H9 (cell line): ENCODE data around the gene SLC22A12. TPM values are rescaled to one million over a fixed set of nuclear protein-coding genes. Genes with fewer than 3 reads are reported as not detected.

Experiments
- DNase-seq: peaks from one replicate; pipeline ENCODE4 v3.0.0-alpha.2; 2017
- H2AFZ ChIP-seq: one replicate; pipeline ENCODE4 v1.6.1; 2013; ENCODE audit warnings: mild to moderate bottlenecking, low read length, control low read depth, moderate library complexity
- H2AK5ac ChIP-seq: 2 replicates; pipeline ENCODE4 v1.6.1; 2013; ENCODE audit warnings: low read length, control low read depth, mixed read lengths; ENCODE audit not compliant: insufficient read length
- H2BK120ac ChIP-seq: one replicate; pipeline ENCODE4 v1.6.1; 2013; ENCODE audit warnings: low read depth, mild to moderate bottlenecking, low read length, control low read depth, inconsistent platforms; ENCODE audit not compliant: poor library complexity, severe bottlenecking
- H2BK12ac ChIP-seq: 2 replicates; pipeline ENCODE4 v1.6.1; 2013; ENCODE audit warnings: low read length, control low read depth, mixed read lengths, low read depth; ENCODE audit not compliant: insufficient read length
- H2BK15ac ChIP-seq: 2 replicates; pipeline ENCODE4 v1.6.1; 2013; ENCODE audit warnings: low read depth, low read length, control low read depth
- H2BK20ac ChIP-seq: one replicate; pipeline ENCODE4 v1.6.1; 2013; ENCODE audit warnings: low read depth, mild to moderate bottlenecking, low read length, control low read depth, inconsistent platforms; ENCODE audit not compliant: poor library complexity, severe bottlenecking
- H2BK5ac ChIP-seq: 2 replicates; pipeline ENCODE4 v1.6.1; 2013; ENCODE audit warnings: low read length, control low read depth, mixed read lengths; ENCODE audit not compliant: insufficient read length
- H3K14ac ChIP-seq: 2 replicates; pipeline ENCODE4 v1.6.1; 2013; ENCODE audit warnings: low read length, control low read depth; ENCODE audit not compliant: insufficient read depth
- H3K18ac ChIP-seq: 2 replicates; pipeline ENCODE4 v1.6.1; 2013; ENCODE audit warnings: low read depth, mild to moderate bottlenecking, mixed read lengths, low read length, control low read depth; ENCODE audit not compliant: insufficient read length
- H3K23ac ChIP-seq: 2 replicates; pipeline ENCODE4 v1.6.1; 2013; ENCODE audit warnings: low read length, control low read depth, mixed read lengths, low read depth; ENCODE audit not compliant: insufficient read length
- H3K23me2 ChIP-seq: 2 replicates; pipeline ENCODE4 v1.6.1; 2013; ENCODE audit warnings: low read depth, mild to moderate bottlenecking, mixed read lengths, low read length, control low read depth; ENCODE audit not compliant: insufficient read length, poor library complexity, severe bottlenecking
- H3K27ac ChIP-seq: 2 replicates; pipeline ENCODE4 v1.5.1; 2013; ENCODE audit warnings: low read length, control low read depth, mixed read lengths, low read depth; ENCODE audit not compliant: insufficient read length
- H3K27me3 ChIP-seq: 2 replicates; pipeline ENCODE4 v1.6.1; 2013; ENCODE audit warnings: low read length, control low read depth, inconsistent platforms; ENCODE audit not compliant: insufficient read depth
- H3K4ac ChIP-seq: 2 replicates; pipeline ENCODE4 v1.6.1; 2013; ENCODE audit warnings: low read depth, mild to moderate bottlenecking, control low read depth, inconsistent platforms, low read length, moderate library complexity
- H3K4me1 ChIP-seq: 2 replicates; pipeline ENCODE4 v1.6.1; 2013; ENCODE audit warnings: low read length, control low read depth, inconsistent platforms; ENCODE audit not compliant: insufficient read depth
- H3K4me2 ChIP-seq: 2 replicates; pipeline ENCODE4 v1.6.1; 2013; ENCODE audit warnings: low read length, control low read depth, mixed read lengths; ENCODE audit not compliant: insufficient read length, insufficient read depth
- H3K56ac ChIP-seq: 2 replicates; pipeline ENCODE4 v1.6.1; 2013; ENCODE audit warnings: low read depth, mild to moderate bottlenecking, mixed read lengths, low read length, control low read depth; ENCODE audit not compliant: insufficient read length
- H3K79me1 ChIP-seq: 2 replicates; pipeline ENCODE4 v1.6.1; 2013; ENCODE audit warnings: low read depth, mild to moderate bottlenecking, moderate library complexity, low read length, control low read depth, inconsistent platforms; ENCODE audit not compliant: insufficient read depth, poor library complexity, severe bottlenecking
- H3K79me2 ChIP-seq: 2 replicates; pipeline ENCODE4 v1.6.1; 2013; ENCODE audit warnings: low read length, control low read depth, inconsistent platforms; ENCODE audit not compliant: insufficient read depth
- H3K9ac ChIP-seq: 2 replicates; pipeline ENCODE4 v1.6.1; 2013; ENCODE audit warnings: low read length, control low read depth, mixed read lengths; ENCODE audit not compliant: insufficient read length; ENCODE audit errors: extremely low read depth
- H3K9me3 ChIP-seq: one replicate; pipeline ENCODE4 v1.6.1; 2013; ENCODE audit warnings: low read depth, low read length, inconsistent platforms; ENCODE audit not compliant: control insufficient read depth
- H3T11ph ChIP-seq: one replicate; pipeline ENCODE4 v1.6.1; 2013; ENCODE audit warnings: mild to moderate bottlenecking, low read length, control low read depth, inconsistent platforms
- H4K20me1 ChIP-seq: one replicate; pipeline ENCODE4 v1.6.1; 2013; ENCODE audit not compliant: control insufficient read depth, insufficient read length, insufficient read depth
- H4K5ac ChIP-seq: 2 replicates; pipeline ENCODE4 v1.6.1; 2013; ENCODE audit warnings: low read depth, mild to moderate bottlenecking, mixed read lengths, low read length, control low read depth; ENCODE audit not compliant: insufficient read length
- H4K8ac ChIP-seq: replicated peaks from 2 replicates; pipeline ENCODE4 v1.6.1; 2013; ENCODE audit warnings: low read length, control low read depth, mixed read lengths, low read depth; ENCODE audit not compliant: insufficient read length
- H4K91ac ChIP-seq: 2 replicates; pipeline ENCODE4 v1.6.1; 2013; ENCODE audit warnings: low read depth, mild to moderate bottlenecking, moderate library complexity, mixed read lengths, low read length, control low read depth; ENCODE audit not compliant: insufficient read length
- H3K27ac Mint-ChIP-seq, 3 experiments: 2 replicates in 2 of 3; 3 replicates in 1 of 3; pipeline ENCODE4 v1.8.0; 2020 to 2021; ENCODE audit warnings: mixed read lengths in 3 of 3, mild to moderate bottlenecking in 1 of 3, moderate library complexity in 1 of 3
- H3K27me3 Mint-ChIP-seq: 2 replicates; pipeline ENCODE4 v1.8.0; 2021; ENCODE audit warnings: low read depth, mild to moderate bottlenecking, moderate library complexity, mixed read lengths
- H3K36me3 Mint-ChIP-seq, 3 experiments: 2 replicates in 2 of 3; 3 replicates in 1 of 3; pipeline ENCODE4 v1.8.0; 2020 to 2021; ENCODE audit warnings: low read depth in 3 of 3, mixed read lengths in 3 of 3; ENCODE audit not compliant: insufficient read depth in 1 of 3
- H3K4me1 Mint-ChIP-seq, 2 experiments: 2 replicates each; pipeline ENCODE4 v1.8.0; 2020; ENCODE audit warnings: mixed read lengths in 2 of 2
- H3K4me3 Mint-ChIP-seq, 2 experiments: 2 replicates in 1 of 2; 3 replicates in 1 of 2; pipeline ENCODE4 v1.8.0; 2020 to 2021; ENCODE audit warnings: mild to moderate bottlenecking in 2 of 2, mixed read lengths in 2 of 2, moderate library complexity in 1 of 2
- H3K9me3 Mint-ChIP-seq, 2 experiments: 2 replicates in 1 of 2; 3 replicates in 1 of 2; pipeline ENCODE4 v1.8.0; 2020; ENCODE audit warnings: mild to moderate bottlenecking in 2 of 2, mixed read lengths in 2 of 2, moderate library complexity in 1 of 2
- CTCF ChIP-seq: fragments of 200-600 bp; sonication (generic); conservative IDR thresholded peaks from 3 replicates; pipeline ENCODE4 v1.8.0; 2021; ENCODE audit warnings: antibody characterized with exemption, mild to moderate bottlenecking
- WGBS: extraction: QIAGEN DNeasy Blood & Tissue Kit; methylation state at CpG from one replicate; pipeline ENCODE4 v1.1.7; 2013; ENCODE audit warnings: missing lambda C conversion rate, low lambda C conversion rate, mixed read lengths; ENCODE audit not compliant: insufficient read length; ENCODE audit errors: extremely low coverage; 5-methylcytosine and 5-hydroxymethylcytosine counted together
- total RNA-seq: library from RNA; stranded (reverse); gene quantifications from 2 replicates; pipeline ENCODE4 v1.2.1, GENCODE V29; 2021

The SLC22A12 gene
- total RNA-seq, 1 experiment from 2014 or later: not detected

- Histone ChIP-seq H3K79me1 (no peaks in the 10 kb centered on the region), H2BK15ac (no peak overlapping the region), H3K56ac (no peak overlapping the region), H2BK120ac (no peak overlapping the region), H2BK20ac (no peak overlapping the region), H2BK5ac (no peak overlapping the region), H4K5ac (no peak overlapping the region), H2AK5ac (no peak overlapping the region), H3K9ac (no peak overlapping the region), H4K20me1 (no peaks in the 10 kb centered on the region), H3K79me2 (no peaks in the 10 kb centered on the region), H2BK12ac (no peak overlapping the region), H3T11ph (no peak overlapping the region), H2AFZ (no peak overlapping the region), H3K27ac (no peak overlapping the region), H3K9me3 (no peaks in the 10 kb centered on the region), H3K23me2 (peaks cover 3% of the 10 kb centered on the region), H4K8ac (no peak overlapping the region), H3K4me1 (no peaks in the 10 kb centered on the region), H3K27me3 (no peaks in the 10 kb centered on the region; the same call in 1 of the 2 replicates), H3K18ac (no peak overlapping the region), H3K4ac (no peak overlapping the region), H3K4me2 (no peak overlapping the region), H3K14ac (no peak overlapping the region), H3K23ac (no peak overlapping the region), H4K91ac (no peak overlapping the region)
- DNase-seq: peak; percentile 60
- Mint-ChIP-seq H3K4me3 (no peak overlapping the region), H3K36me3 (no peaks in the 10 kb centered on the region), H3K9me3 (no peaks in the 10 kb centered on the region), H3K27me3 (peaks cover 46% of the 10 kb centered on the region), H3K27ac (no peak overlapping the region), H3K4me1 (peaks cover 10 to 34% of the 10 kb centered on the region in 2 experiments)
- WGBS: no CpG with 5 or more reads among the region's 18 CpGs
- TF ChIP-seq CTCF: peak; percentile 63
Measured at GRCh38 chr11:64650923-64651523, 60.0 kb downstream of the SLC22A12 start.

Other genes starting within 250 kb of the SLC22A12 start
- gene RPS6KA4, start 232.1 kb upstream of the SLC22A12 start, total RNA-seq: 10.8 and 11.1 TPM in 2 replicates
- gene SLC22A11, start 35.3 kb upstream of the SLC22A12 start, total RNA-seq: not detected in 2 replicates
- gene NRXN2, start 132.0 kb downstream of the SLC22A12 start, total RNA-seq: 3.9 and 4.8 TPM in 2 replicates
- 24.0 and 26.9 TPM in 2 replicates for gene RASGRP2, start 152.9 kb downstream of the SLC22A12 start, total RNA-seq
- 3.6 TPM in 2 replicates for gene PYGM, start 168.8 kb downstream of the SLC22A12 start, total RNA-seq
- 514 and 528 TPM in 2 replicates for gene SF1, start 187.3 kb downstream of the SLC22A12 start, total RNA-seq
- gene MAP4K2, start 212.0 kb downstream of the SLC22A12 start, total RNA-seq: 21.6 and 24.7 TPM in 2 replicates
- 49.9 and 50.0 TPM in 2 replicates for gene MEN1, start 219.3 kb downstream of the SLC22A12 start, total RNA-seq